22Rv1 (cell line): ENCODE measurements around the gene MAP1LC3B2.

Experiments used
- CTCF ChIP-seq: fragments of 450-650 bp; IDR thresholded peaks from 2 replicates; pipeline ENCODE4 v1.5.1; 2017; ENCODE audit warnings: mild to moderate bottlenecking
- ZFX ChIP-seq: fragments of 450-650 bp; IDR thresholded peaks from 2 replicates; pipeline ENCODE4 v1.6.1; 2017; ENCODE audit warnings: antibody characterized with exemption, borderline replicate concordance

GRCh38 chr12:116620124-116620491 lies 60.9 kb downstream of the MAP1LC3B2 start:
- no peak for TF ChIP-seq CTCF
- TF ChIP-seq ZFX: no peak
